ENCODE data around the gene TCERG1L. TPM values are rescaled to one million over a fixed set of nuclear protein-coding genes. Genes with fewer than 3 reads are reported as not detected.

The TCERG1L gene
- total RNA-seq, 4 donors from 2014 or later = 0.41 TPM; not detected in 3

DNA sequence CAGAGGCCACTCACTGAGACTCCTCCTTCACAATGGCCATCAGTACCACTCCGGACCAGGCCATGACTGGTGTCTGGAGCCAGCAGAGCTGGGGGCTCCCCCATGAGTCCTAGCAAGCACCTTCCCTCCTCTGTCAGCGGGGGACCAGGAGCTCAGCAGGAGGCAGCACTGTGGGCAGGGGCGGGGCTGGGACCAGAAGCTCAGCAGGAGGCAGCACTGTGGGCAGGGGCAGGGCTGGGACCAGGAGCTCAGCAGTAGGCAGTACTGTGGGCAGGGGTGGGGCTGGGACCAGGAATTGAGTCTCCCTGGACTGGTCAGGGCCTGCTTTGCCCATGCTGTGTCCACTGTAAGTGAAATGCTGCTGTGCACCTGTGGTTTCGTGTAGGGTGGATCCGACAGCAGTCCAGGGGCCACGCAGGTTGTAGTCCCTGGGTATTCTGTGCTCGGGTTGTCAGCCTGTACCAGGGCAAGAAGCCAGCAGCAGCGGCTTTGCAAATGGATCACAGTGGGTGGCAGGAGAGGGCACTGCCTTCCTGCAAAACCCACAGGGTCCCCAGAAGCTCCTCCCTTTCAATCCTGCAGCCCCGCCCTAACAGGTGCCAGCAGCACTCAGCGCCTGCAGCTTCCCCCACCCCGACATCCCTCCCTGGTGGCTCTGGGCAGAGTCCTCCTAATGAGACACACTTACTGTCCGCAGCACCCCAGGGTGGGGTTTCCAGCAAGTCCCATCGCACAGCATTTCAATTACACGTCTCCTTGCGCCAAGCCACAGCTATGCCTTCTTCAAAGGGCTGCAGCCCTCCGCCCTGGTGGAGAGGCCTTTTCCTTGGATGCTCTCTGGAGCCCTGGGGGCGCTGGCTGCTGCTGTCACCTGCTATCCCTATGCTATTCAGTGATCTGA, 220.5 kb downstream of the TCERG1L start:
- TF ChIP-seq, protein P1, sequence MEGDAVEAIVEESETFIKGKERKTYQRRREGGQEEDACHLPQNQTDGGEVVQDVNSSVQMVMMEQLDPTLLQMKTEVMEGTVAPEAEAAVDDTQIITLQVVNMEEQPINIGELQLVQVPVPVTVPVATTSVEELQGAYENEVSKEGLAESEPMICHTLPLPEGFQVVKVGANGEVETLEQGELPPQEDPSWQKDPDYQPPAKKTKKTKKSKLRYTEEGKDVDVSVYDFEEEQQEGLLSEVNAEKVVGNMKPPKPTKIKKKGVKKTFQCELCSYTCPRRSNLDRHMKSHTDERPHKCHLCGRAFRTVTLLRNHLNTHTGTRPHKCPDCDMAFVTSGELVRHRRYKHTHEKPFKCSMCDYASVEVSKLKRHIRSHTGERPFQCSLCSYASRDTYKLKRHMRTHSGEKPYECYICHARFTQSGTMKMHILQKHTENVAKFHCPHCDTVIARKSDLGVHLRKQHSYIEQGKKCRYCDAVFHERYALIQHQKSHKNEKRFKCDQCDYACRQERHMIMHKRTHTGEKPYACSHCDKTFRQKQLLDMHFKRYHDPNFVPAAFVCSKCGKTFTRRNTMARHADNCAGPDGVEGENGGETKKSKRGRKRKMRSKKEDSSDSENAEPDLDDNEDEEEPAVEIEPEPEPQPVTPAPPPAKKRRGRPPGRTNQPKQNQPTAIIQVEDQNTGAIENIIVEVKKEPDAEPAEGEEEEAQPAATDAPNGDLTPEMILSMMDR (IDR thresholded peaks at IDR 0.05) = no peak
- TF ChIP-seq POLR2A (IDR thresholded peaks at IDR 0.05) = no peak
- DNase-seq = no peak

DNA sequence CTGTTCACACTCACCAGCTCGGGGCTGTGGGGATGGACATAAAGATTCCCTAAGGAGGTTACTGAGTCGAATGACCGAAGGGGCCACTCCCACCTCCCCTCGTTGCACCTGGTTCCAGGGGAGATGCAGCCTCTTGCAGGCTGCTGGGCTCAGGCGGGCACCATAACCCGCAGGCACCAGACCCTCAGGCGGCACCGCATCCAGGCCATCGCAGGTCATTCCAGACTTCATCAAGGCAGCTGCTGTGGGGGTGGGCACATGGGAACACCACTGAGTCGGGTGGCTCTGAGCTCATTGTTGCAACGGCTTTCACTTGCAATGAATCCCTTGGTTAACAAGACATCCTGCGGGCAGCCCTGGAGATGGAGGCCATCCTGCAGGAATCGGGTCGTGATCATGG, 221.7 kb downstream of the TCERG1L start:
- intact Hi-C loops (cut with DNase I; ENCODE audit: low total_unique reads) = no loop called here
- H3K9me3 ChIP-seq = no peaks in the 10 kb centered on the region
- no peaks in the 10 kb centered on the region for H3K36me3 ChIP-seq
- H3K4me1 ChIP-seq = peaks cover 0 to 3% of the 10 kb centered on the region in 2 donors
- TF ChIP-seq, protein P1 (IDR thresholded peaks at IDR 0.05) = no peak
- no peak for TF ChIP-seq POLR2A (IDR thresholded peaks at IDR 0.05)
- DNase-seq = no peak
- no peak overlapping the region for H3K27ac ChIP-seq
- no peak overlapping the region for H3K4me3 ChIP-seq
- no peaks in the 10 kb centered on the region for H3K27me3 ChIP-seq

More for the DNA sequence above, 220.5 kb downstream of the TCERG1L start:
- Histone ChIP-seq H3K9me3 (no peaks in the 10 kb centered on the region), H3K27ac (no peak overlapping the region), H3K27me3 (no peaks in the 10 kb centered on the region), H3K36me3 (no peaks in the 10 kb centered on the region), H3K4me1 (peaks cover 0 to 4% of the 10 kb centered on the region in 2 donors), H3K4me3 (no peak overlapping the region)
- intact Hi-C loops (cut with DNase I; ENCODE audit: low total_unique reads) = no loop called here

DNA sequence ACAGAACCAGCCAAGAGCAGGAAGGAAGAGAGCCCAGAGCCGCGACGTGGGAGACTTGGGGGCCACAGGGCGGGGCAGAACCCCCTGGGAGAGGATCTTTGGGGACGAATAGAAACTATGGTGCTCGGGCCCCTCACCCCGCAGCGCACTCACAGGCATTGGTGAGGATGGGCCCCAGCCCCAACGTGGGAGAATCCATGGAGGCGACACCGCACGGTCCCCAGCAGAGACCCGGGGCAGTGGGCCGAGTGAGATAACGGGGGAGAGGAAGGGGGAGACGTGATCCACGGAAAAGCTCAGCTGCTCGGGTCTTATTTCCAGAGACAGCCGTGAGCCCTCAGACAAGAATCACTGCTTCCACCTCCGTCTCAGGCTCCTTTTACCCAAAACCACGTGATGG, 222.4 kb downstream of the TCERG1L start:
- Histone ChIP-seq H3K4me3 (no peak overlapping the region), H3K9me3 (no peaks in the 10 kb centered on the region), H3K4me1 (no peaks in the 10 kb centered on the region), H3K27ac (no peak overlapping the region), H3K36me3 (no peaks in the 10 kb centered on the region), H3K27me3 (no peaks in the 10 kb centered on the region)
- no peak for DNase-seq
- intact Hi-C loops (cut with DNase I; ENCODE audit: low total_unique reads) = no loop called here
- TF ChIP-seq, protein P1 (IDR thresholded peaks at IDR 0.05) = no peak

DNA sequence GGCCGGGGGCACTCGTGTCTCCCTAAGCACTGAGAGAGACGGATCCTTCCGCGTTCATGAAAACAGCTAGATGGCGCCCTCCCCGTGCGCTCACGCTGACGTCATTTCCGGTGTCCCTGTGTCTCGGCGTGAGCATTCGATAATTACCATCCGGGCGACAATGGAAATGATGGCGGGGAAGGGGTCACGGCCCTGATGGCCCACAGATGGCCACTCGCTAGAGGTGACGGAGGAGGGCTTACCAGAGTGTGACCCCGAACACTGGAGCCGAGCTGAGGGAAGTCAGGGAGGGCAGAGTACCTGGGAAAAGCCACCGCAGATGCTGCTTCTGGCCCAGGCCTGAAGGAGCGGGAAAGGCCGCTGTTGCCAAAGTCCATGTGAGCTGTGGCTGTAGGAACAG, 222.9 kb downstream of the TCERG1L start:
- intact Hi-C loops (cut with DNase I; ENCODE audit: low total_unique reads) = no loop called here
- H3K4me3 ChIP-seq = no peak overlapping the region
- no peak overlapping the region for H3K27ac ChIP-seq
- no peaks in the 10 kb centered on the region for H3K4me1 ChIP-seq
- H3K36me3 ChIP-seq = no peaks in the 10 kb centered on the region
- no peak for DNase-seq
- no peaks in the 10 kb centered on the region for H3K27me3 ChIP-seq
- H3K9me3 ChIP-seq = no peaks in the 10 kb centered on the region
- no peak for TF ChIP-seq POLR2A (IDR thresholded peaks at IDR 0.05)
- TF ChIP-seq, protein P1 (IDR thresholded peaks at IDR 0.05) = no peak

DNA sequence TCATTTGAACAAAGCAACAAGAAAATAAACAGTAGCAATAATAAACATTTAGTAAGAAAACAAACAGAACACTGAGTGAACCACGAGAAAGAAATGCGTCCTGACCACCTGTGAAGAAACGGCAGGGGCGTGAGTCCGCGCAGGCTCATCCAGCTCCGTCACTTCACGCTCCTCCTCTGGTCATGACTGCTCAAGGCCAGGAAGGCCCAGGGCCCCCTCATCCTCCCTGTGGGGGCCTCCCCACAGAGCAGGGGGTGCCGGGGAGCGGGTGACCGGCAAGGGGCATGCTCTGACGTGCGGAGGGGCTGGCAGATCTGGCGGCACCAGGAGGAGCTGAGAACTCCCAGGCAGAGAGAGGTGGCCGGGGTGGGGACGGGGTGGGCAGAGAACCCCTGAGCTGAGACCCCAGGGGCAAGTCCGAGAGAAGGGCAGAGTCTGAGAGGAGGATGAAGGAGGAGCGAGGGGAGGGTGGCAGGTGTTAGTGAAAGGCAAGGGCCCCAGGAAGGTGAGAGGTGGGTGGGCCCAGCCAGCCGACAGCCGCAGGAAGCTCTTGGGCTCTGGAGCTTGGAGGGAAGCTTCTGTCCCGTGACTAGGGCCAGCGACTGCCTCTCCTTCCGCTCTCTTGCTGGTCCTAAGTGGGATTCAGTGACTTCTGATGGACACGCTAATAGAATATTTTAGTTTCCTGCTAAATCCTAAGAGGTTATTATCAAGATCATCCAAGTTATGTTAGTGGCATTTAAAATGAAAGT, 223.9 kb downstream of the TCERG1L start:
- no peak for DNase-seq
- Histone ChIP-seq H3K36me3 (no peaks in the 10 kb centered on the region), H3K4me3 (no peak overlapping the region), H3K4me1 (no peaks in the 10 kb centered on the region), H3K9me3 (no peaks in the 10 kb centered on the region), H3K27ac (no peak overlapping the region), H3K27me3 (no peaks in the 10 kb centered on the region)
- TF ChIP-seq, protein P1 (IDR thresholded peaks at IDR 0.05) = no peak
- no peak for TF ChIP-seq POLR2A (IDR thresholded peaks at IDR 0.05)
- intact Hi-C loops (cut with DNase I; ENCODE audit: low total_unique reads) = no loop called here
